ENCODE results near the gene ZNF335. TPM values are rescaled to one million over a fixed set of nuclear protein-coding genes. Genes with fewer than 3 reads are reported as not detected.

Gene ZNF335
- total and polyA plus RNA-seq, 2 of the 13 experiments (the other 11 are each of a cell fraction or from before 2014, with no cell fraction given): 9.7 to 13.7 TPM

DNA sequence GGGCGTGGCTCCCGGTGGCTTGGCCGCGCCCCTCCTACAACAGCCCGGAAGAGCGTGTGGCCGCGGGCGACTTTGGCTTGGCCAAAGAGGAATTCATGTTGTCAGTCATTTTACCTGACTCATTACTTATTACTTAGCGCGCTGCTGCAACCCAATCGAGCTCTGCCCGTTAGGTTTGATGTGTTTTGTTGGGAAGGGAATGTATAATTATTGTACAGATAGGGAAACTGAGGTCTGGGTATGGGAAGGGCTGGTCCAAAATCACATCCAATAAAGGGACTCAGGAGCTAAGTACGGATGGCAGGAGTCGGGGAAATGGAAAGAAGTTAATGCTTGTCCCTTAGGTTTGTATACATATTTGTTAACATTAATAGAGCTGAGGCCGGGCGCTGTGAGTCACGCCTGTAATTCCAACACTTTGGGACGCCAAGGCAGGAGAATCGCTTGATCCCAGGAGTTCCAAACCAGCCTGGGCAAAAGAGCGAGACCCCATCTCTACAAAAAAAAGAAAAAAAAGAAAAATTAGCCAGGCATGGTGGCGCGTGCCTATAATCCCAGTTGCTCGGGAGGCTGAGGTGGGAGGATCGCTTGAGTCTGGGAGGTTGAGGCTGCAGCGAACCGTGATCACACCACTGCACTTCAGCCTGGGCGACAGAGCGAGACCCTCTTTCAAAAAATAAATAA is 639 bp upstream of the ZNF335 start (continued):
- TF ChIP-seq, protein P1, sequence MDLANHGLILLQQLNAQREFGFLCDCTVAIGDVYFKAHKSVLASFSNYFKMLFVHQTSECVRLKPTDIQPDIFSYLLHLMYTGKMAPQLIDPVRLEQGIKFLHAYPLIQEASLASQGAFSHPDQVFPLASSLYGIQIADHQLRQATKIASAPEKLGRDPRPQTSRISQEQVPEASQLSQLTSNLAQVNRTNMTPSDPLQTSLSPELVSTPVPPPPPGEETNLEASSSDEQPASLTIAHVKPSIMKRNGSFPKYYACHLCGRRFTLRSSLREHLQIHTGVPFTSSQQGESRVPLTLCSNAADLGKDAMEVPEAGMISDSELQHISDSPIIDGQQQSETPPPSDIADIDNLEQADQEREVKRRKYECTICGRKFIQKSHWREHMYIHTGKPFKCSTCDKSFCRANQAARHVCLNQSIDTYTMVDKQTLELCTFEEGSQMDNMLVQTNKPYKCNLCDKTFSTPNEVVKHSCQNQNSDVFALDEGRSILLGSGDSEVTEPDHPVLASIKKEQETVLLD (CRISPR knock-in tag; IDR thresholded peaks at IDR 0.05; ENCODE audit: low read depth): no peak
- TF ChIP-seq TBX3 (IDR thresholded peaks at IDR 0.05; ENCODE audit: borderline replicate concordance) (peak; percentile 7; the same call in 1 of the 2 replicates), KLF12 (CRISPR knock-in tag; IDR thresholded peaks at IDR 0.05; ENCODE audit: borderline replicate concordance) (0 out of 2 replicates have a peak, but pooled peaks have one; percentile 3), NCOA5 (CRISPR knock-in tag; IDR thresholded peaks at IDR 0.05) (no peak), THYN1 (CRISPR knock-in tag; IDR thresholded peaks at IDR 0.05; ENCODE audit: borderline replicate concordance, low read depth) (no peak), ZNF253 (CRISPR knock-in tag; IDR thresholded peaks at IDR 0.05; ENCODE audit: borderline replicate concordance) (no peak), BCL6 (CRISPR knock-in tag; IDR thresholded peaks at IDR 0.05) (no peak), MIXL1 (CRISPR knock-in tag; IDR thresholded peaks at IDR 0.05) (no peak), ZNF674 (CRISPR knock-in tag; IDR thresholded peaks at IDR 0.05; ENCODE audit: low read depth) (no peak; the same call in 1 of the 2 replicates), TMF1 (CRISPR knock-in tag; IDR thresholded peaks at IDR 0.05; ENCODE audit: low read depth) (no peak), SAFB2 (CRISPR knock-in tag; IDR thresholded peaks at IDR 0.05; ENCODE audit: borderline replicate concordance, low read depth) (no peak)
- TF ChIP-seq, protein P2, sequence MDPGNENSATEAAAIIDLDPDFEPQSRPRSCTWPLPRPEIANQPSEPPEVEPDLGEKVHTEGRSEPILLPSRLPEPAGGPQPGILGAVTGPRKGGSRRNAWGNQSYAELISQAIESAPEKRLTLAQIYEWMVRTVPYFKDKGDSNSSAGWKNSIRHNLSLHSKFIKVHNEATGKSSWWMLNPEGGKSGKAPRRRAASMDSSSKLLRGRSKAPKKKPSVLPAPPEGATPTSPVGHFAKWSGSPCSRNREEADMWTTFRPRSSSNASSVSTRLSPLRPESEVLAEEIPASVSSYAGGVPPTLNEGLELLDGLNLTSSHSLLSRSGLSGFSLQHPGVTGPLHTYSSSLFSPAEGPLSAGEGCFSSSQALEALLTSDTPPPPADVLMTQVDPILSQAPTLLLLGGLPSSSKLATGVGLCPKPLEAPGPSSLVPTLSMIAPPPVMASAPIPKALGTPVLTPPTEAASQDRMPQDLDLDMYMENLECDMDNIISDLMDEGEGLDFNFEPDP (CRISPR knock-in tag; conservative IDR thresholded peaks at IDR 0.05): no peak
- TF ChIP-seq, protein P3, sequence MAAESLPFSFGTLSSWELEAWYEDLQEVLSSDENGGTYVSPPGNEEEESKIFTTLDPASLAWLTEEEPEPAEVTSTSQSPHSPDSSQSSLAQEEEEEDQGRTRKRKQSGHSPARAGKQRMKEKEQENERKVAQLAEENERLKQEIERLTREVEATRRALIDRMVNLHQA (CRISPR knock-in tag; IDR thresholded peaks at IDR 0.05): no peak
- TF ChIP-seq, protein P4, sequence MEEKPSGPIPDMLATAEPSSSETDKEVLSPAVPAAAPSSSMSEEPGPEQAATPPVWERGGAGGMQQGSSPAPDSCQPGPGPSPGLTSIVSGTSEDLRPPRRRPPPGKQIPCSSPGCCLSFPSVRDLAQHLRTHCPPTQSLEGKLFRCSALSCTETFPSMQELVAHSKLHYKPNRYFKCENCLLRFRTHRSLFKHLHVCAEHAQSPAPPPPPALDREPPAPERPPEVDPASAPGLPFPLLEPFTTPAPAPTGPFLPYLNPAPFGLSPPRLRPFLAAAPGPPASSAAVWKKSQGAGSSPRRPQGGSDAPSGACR (CRISPR knock-in tag; IDR thresholded peaks at IDR 0.05): 0 out of 2 replicates have a peak, but pooled peaks have one; percentile 15
- TF ChIP-seq, protein P5, sequence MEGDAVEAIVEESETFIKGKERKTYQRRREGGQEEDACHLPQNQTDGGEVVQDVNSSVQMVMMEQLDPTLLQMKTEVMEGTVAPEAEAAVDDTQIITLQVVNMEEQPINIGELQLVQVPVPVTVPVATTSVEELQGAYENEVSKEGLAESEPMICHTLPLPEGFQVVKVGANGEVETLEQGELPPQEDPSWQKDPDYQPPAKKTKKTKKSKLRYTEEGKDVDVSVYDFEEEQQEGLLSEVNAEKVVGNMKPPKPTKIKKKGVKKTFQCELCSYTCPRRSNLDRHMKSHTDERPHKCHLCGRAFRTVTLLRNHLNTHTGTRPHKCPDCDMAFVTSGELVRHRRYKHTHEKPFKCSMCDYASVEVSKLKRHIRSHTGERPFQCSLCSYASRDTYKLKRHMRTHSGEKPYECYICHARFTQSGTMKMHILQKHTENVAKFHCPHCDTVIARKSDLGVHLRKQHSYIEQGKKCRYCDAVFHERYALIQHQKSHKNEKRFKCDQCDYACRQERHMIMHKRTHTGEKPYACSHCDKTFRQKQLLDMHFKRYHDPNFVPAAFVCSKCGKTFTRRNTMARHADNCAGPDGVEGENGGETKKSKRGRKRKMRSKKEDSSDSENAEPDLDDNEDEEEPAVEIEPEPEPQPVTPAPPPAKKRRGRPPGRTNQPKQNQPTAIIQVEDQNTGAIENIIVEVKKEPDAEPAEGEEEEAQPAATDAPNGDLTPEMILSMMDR (CRISPR knock-in tag; IDR thresholded peaks at IDR 0.05): no peak; the same call in 1 of the 2 replicates
- TF ChIP-seq, protein P6, sequence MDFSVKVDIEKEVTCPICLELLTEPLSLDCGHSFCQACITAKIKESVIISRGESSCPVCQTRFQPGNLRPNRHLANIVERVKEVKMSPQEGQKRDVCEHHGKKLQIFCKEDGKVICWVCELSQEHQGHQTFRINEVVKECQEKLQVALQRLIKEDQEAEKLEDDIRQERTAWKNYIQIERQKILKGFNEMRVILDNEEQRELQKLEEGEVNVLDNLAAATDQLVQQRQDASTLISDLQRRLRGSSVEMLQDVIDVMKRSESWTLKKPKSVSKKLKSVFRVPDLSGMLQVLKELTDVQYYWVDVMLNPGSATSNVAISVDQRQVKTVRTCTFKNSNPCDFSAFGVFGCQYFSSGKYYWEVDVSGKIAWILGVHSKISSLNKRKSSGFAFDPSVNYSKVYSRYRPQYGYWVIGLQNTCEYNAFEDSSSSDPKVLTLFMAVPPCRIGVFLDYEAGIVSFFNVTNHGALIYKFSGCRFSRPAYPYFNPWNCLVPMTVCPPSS (IDR thresholded peaks at IDR 0.05): no peak
- TF ChIP-seq, protein P7, sequence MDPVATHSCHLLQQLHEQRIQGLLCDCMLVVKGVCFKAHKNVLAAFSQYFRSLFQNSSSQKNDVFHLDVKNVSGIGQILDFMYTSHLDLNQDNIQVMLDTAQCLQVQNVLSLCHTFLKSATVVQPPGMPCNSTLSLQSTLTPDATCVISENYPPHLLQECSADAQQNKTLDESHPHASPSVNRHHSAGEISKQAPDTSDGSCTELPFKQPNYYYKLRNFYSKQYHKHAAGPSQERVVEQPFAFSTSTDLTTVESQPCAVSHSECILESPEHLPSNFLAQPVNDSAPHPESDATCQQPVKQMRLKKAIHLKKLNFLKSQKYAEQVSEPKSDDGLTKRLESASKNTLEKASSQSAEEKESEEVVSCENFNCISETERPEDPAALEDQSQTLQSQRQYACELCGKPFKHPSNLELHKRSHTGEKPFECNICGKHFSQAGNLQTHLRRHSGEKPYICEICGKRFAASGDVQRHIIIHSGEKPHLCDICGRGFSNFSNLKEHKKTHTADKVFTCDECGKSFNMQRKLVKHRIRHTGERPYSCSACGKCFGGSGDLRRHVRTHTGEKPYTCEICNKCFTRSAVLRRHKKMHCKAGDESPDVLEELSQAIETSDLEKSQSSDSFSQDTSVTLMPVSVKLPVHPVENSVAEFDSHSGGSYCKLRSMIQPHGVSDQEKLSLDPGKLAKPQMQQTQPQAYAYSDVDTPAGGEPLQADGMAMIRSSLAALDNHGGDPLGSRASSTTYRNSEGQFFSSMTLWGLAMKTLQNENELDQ (CRISPR knock-in tag; IDR thresholded peaks at IDR 0.05; ENCODE audit: borderline replicate concordance): no peak

Measured in HepG2 (cell line).